ENCODE data around the gene ALDH7A1.
A peak's percentile ranks its signal among the peaks of the same experiment; 100 is the strongest.

DNA sequence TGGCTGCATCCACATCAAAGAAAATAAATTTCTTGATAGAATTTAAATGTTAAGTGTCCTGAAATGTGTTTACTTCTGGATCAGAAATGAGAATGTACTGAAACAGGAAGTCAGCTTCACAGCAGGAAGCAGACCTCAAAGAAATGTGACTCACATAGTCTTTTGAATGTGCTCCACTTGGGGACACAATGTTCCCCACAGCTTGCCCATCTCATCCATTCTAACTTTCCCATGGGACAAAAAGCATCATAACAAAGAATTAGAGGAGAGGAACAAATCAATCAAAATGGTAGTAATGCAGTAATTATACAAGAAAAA, 86.1 kb downstream of the ALDH7A1 start:
- TF ChIP-seq CTCF (IDR thresholded peaks at IDR 0.05), result no peak
- peak in 1 of 4 donors; percentile 25 for TF ChIP-seq POLR2A (IDR thresholded peaks at IDR 0.05)
